Hippocampal formation (tissue), 2 donors: ENCODE results near the gene KHNYN.
"Not testable (repeated sequence)": the region's sequence is repeated elsewhere in the genome, so short reads cannot be mapped to it uniquely, and the experiment has no call there.

ENCODE experiments used
- DNase-seq, 2 donors: peaks; one replicate each; lab custom pipeline; 2025; lab: John Stamatoyannopoulos, UW

KHNYN gene

GRCh38 chr14:24437736-24438067 is 7.9 kb downstream of the KHNYN start:
- no peak for DNase-seq

GRCh38 chr14:24438223-24439097 is 8.7 kb downstream of the KHNYN start:
- no peak for DNase-seq

DNA sequence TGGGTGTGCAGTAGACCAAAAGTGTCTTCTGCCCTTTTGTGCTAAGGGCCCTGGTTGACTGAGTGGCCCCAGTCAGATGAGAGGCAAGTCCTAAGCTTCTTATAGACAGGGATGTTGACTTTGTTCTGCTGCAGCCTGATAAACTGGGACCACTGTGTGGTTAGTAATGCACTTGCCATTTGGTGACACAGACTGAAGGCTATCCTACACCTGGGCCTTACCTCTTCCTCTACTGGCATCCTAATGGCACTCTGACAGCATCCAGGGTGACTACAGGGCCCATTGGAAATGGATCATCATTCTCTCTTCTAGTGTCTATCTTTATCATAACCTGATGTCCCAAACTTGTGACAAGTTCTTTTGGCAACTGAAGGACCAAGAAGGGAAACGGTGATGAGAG is 9.5 kb downstream of the KHNYN start:
- no peak for DNase-seq

DNA sequence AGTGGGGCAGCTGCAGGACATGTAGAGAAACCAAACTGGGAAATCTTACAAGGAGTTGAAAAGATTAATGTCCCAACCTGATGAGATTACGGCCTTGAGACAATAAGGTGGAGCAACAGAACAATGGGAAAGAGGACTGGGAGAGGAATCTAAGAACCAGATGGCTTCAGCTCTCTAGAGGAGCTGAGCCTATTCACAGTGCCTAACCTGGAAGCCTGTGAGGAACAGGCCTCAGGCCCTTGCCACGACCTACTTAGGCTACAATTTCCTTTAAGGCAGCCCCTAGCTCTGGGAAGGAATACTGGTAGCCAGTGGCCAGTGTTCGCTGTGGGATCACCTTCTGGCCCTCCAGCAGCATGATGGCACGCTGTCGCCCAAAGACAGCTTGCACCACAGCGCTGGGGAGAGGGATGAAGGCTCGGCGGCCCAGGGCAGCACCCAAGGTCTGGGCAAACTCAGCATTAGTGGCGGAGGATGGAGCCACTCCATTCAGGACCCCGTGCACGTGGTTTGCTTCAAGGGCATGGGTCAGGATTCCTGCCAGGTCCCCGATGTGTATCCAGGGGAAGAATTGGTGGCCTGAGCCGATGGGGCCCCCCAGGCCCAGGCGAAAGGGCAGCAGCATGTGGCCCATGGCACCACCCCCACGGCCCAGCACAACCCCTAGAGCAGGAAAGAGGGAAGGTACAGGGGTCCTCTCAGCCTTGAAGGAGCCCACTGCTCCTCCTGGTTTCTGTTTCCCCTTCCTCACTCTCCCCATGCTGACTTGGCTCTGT is 10.3 kb downstream of the KHNYN start:
- no peak for DNase-seq

DNA sequence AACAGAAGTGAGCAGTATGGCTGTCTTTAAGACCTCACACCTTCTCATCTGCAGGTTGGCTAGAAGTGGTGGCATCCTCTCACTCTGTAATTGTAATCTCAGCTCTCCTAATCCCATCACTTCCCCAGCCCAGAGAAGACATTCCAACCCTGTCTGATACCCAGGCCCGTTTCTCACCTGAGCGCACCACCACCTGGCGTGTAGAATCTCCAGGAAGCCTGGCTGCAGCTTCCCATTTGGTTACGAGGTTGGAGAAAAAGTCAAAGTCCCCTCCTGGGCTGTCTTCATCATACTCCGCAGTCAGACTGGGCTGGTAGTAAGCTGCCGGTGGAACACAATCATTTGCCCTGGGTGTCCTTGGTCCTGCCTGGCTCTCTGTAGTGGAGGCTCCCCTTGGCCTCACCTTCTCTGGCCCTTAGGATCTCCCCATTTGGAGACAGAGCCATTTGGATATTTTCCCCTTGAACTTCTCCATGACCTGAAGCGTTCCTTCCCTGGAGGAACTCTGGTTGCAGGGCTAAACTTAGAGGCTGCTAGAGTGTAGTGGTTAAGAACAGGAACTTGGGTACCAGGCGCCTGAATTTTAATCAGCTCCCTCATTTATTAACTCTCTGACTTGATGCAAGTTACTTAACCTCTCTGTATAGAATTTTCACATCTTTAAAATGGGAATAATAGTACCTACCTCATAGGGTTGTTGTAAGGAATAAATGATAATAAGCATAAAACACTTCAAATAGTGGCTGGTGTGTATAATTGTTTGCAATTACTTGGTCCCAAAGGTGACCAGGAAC is 11.0 kb downstream of the KHNYN start:
- no peak for DNase-seq

DNA sequence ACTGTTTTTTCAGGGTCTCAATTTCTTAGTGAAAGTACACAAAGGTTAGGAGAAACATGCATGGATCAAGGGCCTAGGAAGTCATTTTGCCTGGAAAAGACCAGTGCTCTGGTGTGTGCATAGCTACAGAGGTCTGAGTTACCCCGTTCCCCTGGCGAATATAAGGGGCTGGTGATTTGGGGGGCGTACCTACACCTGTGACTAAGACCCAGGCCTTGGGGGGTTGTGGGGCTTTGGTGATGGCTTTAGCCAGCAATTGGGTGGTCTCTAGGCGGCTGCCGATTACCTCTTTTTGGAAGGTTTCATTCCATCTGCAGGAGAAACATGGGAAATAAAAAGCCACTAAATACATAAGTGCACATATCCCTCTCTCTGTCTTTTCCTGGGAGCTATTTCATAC is 11.7 kb downstream of the KHNYN start:
- no peak for DNase-seq

DNA sequence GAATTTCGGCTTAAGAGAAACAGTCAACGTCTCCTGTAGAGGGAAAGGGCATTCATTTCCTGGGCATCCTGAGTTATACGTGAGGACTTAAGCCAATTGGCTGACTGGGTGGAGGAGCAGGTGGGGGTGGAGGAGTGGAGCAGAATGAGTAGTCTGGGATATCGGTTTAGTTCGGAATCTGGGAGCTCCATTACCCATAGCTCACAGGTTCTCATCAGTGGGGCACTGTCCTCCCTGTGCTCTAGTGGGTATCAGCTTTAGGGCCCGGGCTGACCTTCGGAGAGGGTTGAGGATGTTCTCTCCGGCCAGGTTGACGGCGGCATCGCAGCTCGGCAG is 12.1 kb downstream of the KHNYN start:
- no peak for DNase-seq

DNA sequence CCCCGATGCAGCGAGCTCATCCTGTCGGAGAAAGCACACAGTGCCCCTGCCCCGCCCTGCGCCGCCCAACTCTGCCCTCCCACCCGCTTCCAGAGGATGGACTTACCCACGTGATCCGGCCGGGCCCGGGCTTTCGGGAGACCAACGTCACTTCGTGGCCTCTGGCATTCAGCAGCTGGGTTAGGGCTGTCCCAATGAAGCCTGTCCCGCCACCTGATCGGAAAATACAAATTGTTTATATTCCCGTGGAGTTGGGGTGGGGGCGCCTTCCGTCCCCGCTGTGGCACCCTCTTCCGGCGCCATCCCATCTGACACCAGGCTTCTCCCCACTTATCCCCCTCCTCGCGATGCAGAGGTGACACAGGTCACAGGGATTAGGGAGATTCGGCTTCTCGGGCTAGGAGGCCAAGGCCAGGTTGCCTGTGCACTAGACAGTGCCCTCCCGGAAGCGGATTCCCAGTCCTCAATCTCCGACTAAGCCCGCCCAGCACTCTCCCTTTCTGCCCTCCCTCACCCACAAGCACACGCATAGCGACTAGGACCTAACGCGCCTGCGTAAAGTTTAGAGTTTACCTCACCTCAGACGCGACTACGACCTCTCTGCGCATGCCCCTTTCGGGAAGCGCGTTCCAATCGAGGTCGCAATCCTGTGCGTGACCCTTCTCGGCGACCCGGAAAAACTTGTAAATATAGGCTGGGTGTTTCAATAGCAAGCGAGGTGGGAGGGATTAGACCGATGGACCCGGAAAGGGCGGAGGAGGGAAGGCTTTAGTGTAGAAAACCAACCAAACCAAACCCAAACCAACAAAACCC is 12.7 kb downstream of the KHNYN start, which contains the start of gene SDR39U1:
Gene SDR39U1, minus strand, starts transcription at position 537 of the 813 bp plus-strand sequence. Its CDS starts 7 bp downstream, at position 530.
- peak; percentile 97 to 99 for DNase-seq

- DNase-seq, result no peak
Measured at GRCh38 chr14:24443053-24443665, 13.4 kb downstream of the KHNYN start.

- DNase-seq, result not testable (repeated sequence)
Measured at GRCh38 chr14:24450828-24451227, 21.1 kb downstream of the KHNYN start.

- no peak for DNase-seq
Measured at GRCh38 chr14:24456980-24457379, 27.2 kb downstream of the KHNYN start.

DNA sequence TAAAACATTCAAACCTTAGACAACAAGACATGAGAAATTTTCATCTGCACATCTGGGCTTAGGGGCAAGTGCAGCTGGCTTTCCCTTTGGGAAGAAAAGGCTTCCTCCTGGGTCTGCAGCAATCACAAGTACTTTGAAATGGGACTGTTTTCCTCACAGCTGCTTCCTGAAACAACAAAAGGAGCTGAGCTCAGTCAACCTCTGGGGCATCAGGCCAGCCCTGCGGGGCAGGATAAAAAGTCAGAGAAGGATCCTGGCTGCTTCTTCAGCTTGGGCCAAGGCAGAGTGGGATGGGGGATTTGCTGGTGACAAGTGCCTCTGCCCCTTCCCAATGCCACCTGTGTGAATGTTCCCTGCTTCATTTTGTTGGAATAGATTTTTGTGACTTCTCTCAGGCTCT is 29.0 kb downstream of the KHNYN start:
- DNase-seq, result no peak

DNA sequence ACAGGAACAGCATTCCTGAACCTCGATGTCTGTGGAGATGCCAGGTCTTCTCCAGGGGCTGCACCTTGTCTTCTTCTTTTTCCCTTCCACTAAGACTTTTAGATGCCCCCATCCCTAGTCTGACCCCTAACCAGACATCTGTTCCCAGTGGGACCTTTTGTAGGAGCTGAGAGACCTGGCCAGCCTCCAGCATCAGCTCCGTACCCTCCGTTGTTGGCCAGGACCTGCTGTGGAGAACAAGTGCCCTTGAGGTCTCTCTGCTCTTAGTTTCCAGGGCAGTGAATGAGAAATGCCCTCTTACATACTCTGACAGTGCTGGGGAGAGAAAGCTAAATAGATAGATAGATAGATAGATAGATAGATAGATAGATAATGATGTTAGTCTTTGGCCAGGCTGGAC is 29.6 kb downstream of the KHNYN start:
- no peak for DNase-seq

GRCh38 chr14:24461336-24461735 is 31.6 kb downstream of the KHNYN start:
- no peak for DNase-seq

DNA sequence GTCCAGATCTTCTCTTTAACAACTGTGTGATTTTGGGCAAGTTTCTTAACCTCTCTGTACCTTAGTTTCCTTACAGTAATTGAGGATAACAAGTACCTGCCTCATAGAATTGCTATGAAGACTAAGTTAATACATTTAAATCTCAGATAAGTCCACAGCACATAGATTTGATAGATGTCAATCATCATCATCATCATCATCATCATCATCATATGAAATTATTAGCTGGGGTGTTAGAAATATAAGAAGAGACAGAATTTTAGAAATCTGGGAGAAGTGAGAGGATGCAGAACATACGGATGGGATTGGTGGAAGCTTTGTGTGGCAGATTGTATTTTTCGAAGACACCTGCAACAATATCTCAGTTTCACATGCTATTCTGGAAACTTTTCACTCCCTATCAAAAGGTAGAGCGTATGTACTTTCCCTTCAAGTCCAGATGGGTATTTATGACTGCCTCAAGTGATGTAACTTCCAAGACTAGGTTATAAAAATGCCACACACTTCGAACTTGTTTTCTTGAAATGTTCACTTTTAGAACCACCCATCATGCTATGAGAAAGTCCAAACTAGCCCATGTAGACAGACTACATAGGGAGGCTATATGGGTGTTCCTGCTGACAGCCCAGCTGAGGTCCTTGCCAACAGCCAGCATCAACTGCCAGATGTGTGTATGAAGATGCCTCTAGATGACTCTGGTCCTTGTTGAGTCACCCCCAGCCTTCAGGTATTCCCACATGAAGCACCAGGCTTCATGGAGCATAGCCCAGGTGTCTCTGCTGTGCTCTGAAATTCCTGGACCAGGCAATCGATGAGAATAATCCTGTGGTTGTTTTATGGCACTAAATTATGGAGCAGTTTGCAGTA is 33.5 kb downstream of the KHNYN start:
- DNase-seq, result no peak

GRCh38 chr14:24463884-24464785 is 34.4 kb downstream of the KHNYN start:
- DNase-seq, result no peak

GRCh38 chr14:24465368-24465767 is 35.6 kb downstream of the KHNYN start:
- no peak for DNase-seq

- no peak for DNase-seq
Measured at GRCh38 chr14:24465805-24466204, 36.1 kb downstream of the KHNYN start.

GRCh38 chr14:24470450-24470849 is 40.7 kb downstream of the KHNYN start:
- not testable (repeated sequence) for DNase-seq
